Measurements from ENCODE around the gene CADPS. TPM values are rescaled to one million over a fixed set of nuclear protein-coding genes. Genes with fewer than 3 reads are reported as not detected.

The CADPS gene
- total RNA-seq, 1 experiment from 2014 or later = not detected

GRCh38 chr3:62366126-62366484 lies 509.1 kb downstream of the CADPS start:
- Histone ChIP-seq H3K27ac (ENCODE audit: low read length) (no peak overlapping the region), H3K4me1 (ENCODE audit: control insufficient read depth, insufficient read depth, low read length) (no peaks in the 10 kb centered on the region), H3K27me3 (ENCODE audit: control insufficient read depth, insufficient read depth, low read length) (0 out of 2 replicates have a peak, but pooled peaks cover 2% of the 10 kb centered on the region), H3K9me3 (ENCODE audit: control insufficient read depth, insufficient read depth, low read depth, low read length) (no peaks in the 10 kb centered on the region), H3K4me3 (ENCODE audit: low read depth in 2 of 2, low read length in 2 of 2) (no peak overlapping the region), H3K36me3 (ENCODE audit: control insufficient read depth, insufficient read depth, low read length) (no peaks in the 10 kb centered on the region)
- no peak for DNase-seq (ENCODE audit: low read depth, low spot score)
- no peak for ATAC-seq
- no TSS peak for BruUV-seq (replicated peaks)
- in situ Hi-C loops (cut with HindIII; ENCODE audit: low pct_unique_long_range_greater_than_20kb, low sequenced_read_pairs) = no loop called here
- TF ChIP-seq CTCF (IDR thresholded peaks at IDR 0.05) = no peak
- no peak for TF ChIP-seq TCF7L2 (IDR thresholded peaks at IDR 0.05; ENCODE audit: low read depth, low read length)
- TF ChIP-seq POLR2AphosphoS5 (IDR thresholded peaks at IDR 0.05; ENCODE audit: low read depth, low read length) = no peak
- TF ChIP-seq SIN3A (IDR thresholded peaks at IDR 0.05; ENCODE audit: borderline replicate concordance, insufficient read depth, low read depth, low read length) = no peak
- TF ChIP-seq, protein P1, sequence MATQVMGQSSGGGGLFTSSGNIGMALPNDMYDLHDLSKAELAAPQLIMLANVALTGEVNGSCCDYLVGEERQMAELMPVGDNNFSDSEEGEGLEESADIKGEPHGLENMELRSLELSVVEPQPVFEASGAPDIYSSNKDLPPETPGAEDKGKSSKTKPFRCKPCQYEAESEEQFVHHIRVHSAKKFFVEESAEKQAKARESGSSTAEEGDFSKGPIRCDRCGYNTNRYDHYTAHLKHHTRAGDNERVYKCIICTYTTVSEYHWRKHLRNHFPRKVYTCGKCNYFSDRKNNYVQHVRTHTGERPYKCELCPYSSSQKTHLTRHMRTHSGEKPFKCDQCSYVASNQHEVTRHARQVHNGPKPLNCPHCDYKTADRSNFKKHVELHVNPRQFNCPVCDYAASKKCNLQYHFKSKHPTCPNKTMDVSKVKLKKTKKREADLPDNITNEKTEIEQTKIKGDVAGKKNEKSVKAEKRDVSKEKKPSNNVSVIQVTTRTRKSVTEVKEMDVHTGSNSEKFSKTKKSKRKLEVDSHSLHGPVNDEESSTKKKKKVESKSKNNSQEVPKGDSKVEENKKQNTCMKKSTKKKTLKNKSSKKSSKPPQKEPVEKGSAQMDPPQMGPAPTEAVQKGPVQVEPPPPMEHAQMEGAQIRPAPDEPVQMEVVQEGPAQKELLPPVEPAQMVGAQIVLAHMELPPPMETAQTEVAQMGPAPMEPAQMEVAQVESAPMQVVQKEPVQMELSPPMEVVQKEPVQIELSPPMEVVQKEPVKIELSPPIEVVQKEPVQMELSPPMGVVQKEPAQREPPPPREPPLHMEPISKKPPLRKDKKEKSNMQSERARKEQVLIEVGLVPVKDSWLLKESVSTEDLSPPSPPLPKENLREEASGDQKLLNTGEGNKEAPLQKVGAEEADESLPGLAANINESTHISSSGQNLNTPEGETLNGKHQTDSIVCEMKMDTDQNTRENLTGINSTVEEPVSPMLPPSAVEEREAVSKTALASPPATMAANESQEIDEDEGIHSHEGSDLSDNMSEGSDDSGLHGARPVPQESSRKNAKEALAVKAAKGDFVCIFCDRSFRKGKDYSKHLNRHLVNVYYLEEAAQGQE (IDR thresholded peaks at IDR 0.05; ENCODE audit: insufficient read depth in 1 of 2, low read depth in 2 of 2, low read length in 1 of 2) = no peak
- ChIA-PET POLR2A (no interaction called here), CTCF (no interaction called here)
- intact Hi-C loops (cut with micrococcal nuclease; ENCODE audit: unreplicated experiment) = no loop called here

GRCh38 chr3:62365391-62366125 lies 509.7 kb downstream of the CADPS start:
- ATAC-seq = no peak
- Histone ChIP-seq H3K27me3 (ENCODE audit: control insufficient read depth, insufficient read depth, low read length) (0 out of 2 replicates have a peak, but pooled peaks cover 2% of the 10 kb centered on the region), H3K4me3 (ENCODE audit: low read depth in 2 of 2, low read length in 2 of 2) (no peak overlapping the region), H3K36me3 (ENCODE audit: control insufficient read depth, insufficient read depth, low read length) (no peaks in the 10 kb centered on the region), H3K9me3 (ENCODE audit: control insufficient read depth, insufficient read depth, low read depth, low read length) (no peaks in the 10 kb centered on the region), H3K27ac (ENCODE audit: low read length) (no peak overlapping the region), H3K4me1 (ENCODE audit: control insufficient read depth, insufficient read depth, low read length) (no peaks in the 10 kb centered on the region)
- intact Hi-C loops (cut with micrococcal nuclease; ENCODE audit: unreplicated experiment) = no loop called here
- in situ Hi-C loops (cut with HindIII; ENCODE audit: low pct_unique_long_range_greater_than_20kb, low sequenced_read_pairs) = no loop called here
- BruUV-seq (replicated peaks) = no TSS peak
- POLR2A ChIA-PET = no interaction called here
- CTCF ChIA-PET = no interaction called here
- TF ChIP-seq, protein P1 (IDR thresholded peaks at IDR 0.05; ENCODE audit: insufficient read depth in 1 of 2, low read depth in 2 of 2, low read length in 1 of 2) = no peak
- TF ChIP-seq TCF7L2 (IDR thresholded peaks at IDR 0.05; ENCODE audit: low read depth, low read length) (no peak), CTCF (IDR thresholded peaks at IDR 0.05) (no peak), SIN3A (IDR thresholded peaks at IDR 0.05; ENCODE audit: borderline replicate concordance, insufficient read depth, low read depth, low read length) (no peak)
- DNase-seq (ENCODE audit: low read depth, low spot score) = no peak
